AML-193 (cell line): ENCODE measurements around the gene AQP1.

Source experiments
- DNase-seq, 2 experiments: peaks; one replicate each; lab custom pipeline; 2025; lab: John Stamatoyannopoulos, UW

AQP1 gene

GRCh38 chr7:30911561-30911969 lies at the start of gene AQP1:
Gene AQP1, plus strand, starts transcription at chr7:30911853. Its CDS starts 57 bp downstream, at chr7:30911910.
- DNase-seq: no peak

- no peak for DNase-seq
These were observed 48.5 kb upstream of the AQP1 start for GRCh38 chr7:30862995-30863705.

DNA sequence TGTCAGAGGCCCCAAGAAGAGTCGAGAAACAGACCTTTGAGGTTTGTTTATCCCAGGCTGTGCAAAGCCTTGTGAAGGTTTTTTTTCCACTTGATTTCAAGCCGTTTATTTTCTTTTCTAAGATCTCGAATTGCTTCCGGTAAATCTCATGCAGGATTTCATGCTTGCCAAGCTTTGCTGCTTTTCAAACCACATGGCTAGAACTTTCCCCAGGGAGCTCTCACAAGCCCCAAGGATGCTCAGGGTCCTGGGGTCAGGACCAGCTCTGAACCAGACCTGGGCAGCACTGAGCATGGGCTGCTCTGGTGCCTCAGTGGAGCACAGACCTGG lies 48.0 kb upstream of the AQP1 start:
- DNase-seq: no peak

DNA sequence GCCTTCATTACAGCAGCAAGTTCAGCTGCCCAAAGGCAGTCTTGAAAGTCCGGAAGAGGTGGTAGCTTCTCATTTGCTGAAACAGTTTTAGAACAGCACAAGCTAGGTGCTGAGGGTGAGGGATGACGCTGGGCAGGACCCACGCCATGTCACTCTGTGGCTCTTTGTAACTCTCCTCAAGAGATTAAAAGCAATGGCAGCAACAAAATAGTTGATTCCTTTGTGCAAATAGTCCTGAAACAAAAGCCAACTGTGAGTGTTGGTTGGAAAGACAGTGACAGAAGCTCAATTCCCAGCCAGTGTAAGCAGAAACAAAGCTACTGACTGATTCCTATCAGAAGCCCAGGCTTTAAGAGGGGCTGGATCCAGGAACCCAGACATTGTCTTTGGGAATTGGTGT lies 47.6 kb upstream of the AQP1 start:
- DNase-seq: no peak

- no peak for DNase-seq
These were observed 46.6 kb upstream of the AQP1 start for GRCh38 chr7:30865076-30865475.

DNA sequence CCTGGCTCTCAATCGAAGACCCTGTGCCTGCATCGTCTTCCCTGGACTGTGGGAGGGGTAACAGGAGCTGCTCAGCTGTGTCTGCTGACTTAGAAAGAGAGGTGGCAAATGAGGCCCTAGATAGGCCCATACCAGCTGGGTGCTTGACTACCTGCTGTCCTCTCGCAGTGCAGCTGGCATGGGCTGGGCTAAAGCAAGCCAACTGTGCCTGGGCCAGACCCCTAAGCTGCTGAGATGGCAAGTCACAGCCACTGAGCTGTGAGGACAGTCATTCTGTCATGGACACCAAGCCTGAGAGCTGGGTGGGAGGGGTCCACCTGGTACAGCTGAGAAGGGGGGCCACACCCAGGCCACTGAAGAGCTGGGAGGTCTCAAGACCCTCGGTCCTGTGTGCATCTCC lies 45.8 kb upstream of the AQP1 start:
- no peak for DNase-seq

GRCh38 chr7:30866939-30867338 lies 44.7 kb upstream of the AQP1 start:
- DNase-seq: no peak

- DNase-seq: no peak
These were observed 44.2 kb upstream of the AQP1 start for GRCh38 chr7:30867483-30867882.

GRCh38 chr7:30869794-30870611 lies 41.6 kb upstream of the AQP1 start:
- DNase-seq: no peak

- DNase-seq: no peak
These were observed 40.7 kb upstream of the AQP1 start for GRCh38 chr7:30870821-30871518.

GRCh38 chr7:30871655-30872054 lies 40.0 kb upstream of the AQP1 start:
- DNase-seq: no peak

DNA sequence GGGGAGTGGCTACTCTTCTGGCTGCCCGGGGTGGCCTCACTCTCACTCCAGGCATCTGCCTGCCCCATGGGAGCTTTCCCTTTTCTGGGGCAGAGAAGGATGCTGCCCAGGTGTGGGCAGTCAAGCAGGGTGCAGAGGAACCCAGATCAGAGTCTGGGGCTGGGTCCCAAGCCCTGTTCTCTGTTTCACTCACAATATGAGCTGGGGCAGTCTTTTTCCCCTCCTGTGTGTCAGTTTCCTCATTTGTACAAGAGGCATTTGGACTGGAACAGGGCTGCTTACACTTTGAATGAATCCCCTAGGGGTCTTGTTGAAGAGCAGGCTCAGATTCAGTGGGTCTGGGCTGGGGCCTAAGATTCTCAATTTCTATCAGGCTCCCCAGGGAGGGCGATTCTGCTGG lies 38.4 kb upstream of the AQP1 start:
- DNase-seq: no peak

DNA sequence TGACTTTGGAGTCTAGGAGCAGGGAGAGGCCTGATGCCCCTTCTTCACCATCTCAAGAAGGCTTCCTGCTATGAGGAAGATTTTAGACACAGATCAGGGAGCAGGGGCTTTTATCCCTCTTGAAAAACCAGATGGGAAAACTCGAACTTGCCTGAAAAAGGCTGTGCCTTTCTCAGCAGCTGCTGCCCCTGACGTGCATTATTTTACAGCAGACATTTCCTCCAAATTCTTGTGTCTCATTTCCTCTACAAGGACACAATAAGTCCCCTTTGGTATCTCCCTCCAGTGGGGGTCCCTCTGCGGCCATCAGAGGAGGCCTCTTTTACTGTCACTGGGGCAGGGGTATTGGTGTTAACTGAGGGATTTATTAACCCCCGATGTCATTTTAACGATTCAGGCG lies 38.0 kb upstream of the AQP1 start:
- no peak for DNase-seq

DNA sequence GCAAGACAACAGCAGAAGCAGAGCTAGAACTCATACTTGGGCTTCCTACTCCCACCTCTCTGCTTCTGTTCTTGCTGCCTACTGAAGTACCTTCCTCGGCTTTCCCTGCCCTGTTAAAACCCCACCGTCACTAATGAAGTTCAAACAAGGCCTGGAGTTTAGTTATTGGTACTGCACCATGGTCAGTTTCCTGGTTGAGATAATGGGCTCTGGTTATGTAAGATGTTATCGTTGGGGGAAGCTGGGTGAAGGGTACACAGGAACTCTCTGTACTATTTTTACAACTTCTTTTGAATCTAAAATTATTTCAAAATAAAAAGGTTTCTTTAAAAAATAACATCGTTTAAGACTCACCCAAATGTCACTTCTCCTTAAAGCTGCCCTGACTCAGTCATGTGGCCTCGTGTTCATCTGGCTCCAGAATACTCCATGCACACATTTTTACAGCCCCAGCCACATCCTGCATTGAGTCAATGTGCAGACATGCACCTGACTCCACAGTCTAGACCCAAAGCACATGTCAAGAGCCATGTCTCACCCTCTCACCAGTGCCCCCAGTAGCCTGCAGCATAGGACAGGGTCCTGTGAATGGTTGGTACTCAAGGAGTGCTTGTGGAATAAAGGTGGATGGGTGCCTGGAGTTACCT lies 36.9 kb upstream of the AQP1 start:
- DNase-seq: no peak

GRCh38 chr7:30877015-30877769 lies 34.5 kb upstream of the AQP1 start:
- no peak for DNase-seq

DNA sequence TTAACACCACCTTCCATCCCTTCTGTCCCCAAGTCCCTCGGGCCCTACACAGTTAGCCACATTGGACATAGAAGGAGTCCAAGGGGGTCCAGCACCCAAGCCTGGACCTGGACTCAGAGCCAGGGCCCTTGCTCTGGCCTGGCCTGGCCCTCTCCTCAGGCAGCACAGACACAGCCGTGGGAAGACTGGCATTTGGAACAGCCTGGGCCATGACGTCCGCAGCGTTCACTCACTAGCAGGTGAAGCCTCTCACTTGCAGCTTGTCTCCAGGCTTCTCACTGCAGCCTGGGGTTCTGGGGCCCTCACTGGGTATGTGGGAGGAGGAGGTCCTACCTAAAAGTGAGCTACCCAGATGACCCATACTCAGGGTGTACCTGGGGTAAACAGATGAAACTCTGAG lies 33.7 kb upstream of the AQP1 start:
- DNase-seq: no peak

DNA sequence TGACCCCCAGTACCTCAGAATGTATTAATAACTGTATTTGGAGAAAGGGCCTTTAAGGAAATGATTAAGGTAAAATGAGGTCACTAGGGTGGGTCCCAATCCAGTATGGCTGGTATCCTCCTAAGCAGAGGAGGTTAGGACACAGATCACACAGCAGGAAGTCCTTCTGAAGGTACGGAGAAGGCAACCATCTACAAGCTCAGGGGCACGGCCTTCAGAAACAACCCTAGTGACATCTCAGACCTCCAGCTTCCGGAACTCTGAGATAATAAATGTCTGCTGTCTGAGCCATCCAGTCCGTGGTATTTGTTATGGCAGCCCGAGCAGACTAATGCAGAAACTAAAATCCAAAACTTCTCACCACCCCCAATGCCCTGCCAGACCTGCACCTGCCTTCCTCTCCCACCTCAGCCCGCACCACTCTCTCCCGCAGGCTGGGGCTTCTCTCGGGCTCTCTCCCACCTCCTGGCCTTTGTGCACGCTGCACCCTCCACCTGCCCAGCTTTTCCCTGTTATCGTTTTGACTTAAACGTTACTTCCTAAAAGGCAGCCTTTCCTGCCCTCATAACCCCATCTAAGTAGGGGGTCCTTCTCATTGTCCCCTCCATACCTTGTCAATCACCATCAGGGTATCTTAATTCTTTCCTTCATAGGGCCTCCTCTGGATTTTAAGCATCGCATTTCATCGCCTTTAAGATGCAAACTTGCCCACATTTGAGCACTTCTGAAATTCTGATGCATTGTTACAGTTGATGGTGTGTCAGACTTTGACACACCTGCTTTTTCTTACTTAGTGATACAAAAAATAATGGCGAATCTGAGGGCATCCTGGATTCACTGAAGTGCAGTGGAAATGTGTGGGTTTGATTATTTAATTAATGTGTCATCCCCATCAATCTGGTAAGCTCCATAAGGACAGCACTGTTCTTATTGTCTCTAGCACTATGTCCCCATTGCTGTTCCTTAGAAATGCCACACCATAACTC lies 32.2 kb upstream of the AQP1 start:
- DNase-seq: no peak

GRCh38 chr7:30880125-30880720 lies 31.4 kb upstream of the AQP1 start:
- no peak for DNase-seq

DNA sequence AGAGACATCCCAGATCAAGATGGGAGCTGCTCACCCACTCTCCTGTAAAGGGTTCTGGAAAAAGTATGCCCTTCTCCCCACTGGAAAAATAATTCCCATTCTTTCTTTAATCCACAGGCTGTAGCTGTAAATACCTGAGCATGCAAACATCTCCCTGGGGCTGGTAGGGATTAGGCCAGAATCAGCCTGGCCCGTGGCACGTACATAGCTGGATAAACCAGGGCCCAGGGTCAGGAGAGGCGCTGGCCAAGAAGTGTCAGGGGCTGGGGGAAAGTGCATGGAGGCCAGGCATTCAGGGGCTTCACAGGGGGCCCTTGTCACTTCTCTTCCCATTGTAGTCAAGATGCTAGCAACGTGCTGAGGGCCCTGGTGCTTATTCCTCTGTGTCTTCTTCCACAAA lies 30.7 kb upstream of the AQP1 start:
- no peak for DNase-seq

DNA sequence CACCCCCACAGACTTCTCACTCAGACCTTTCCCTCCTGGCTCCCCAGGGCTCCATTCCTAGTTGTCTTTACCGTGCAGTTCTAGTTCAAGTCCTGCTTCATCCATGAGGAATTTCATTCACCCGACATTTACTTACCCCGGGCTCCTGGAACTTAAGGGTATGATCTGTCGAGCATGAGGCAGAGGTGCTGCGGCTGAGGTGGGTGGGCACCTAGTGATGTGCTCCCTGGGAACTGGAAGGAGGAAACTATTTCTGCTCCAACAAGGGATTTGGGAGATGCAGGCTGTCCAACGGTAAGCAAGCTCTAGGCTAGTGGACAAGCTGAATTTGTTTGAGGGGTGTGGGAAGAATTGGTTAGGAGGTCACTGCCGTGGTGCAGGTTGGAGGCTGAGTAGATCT lies 30.2 kb upstream of the AQP1 start:
- no peak for DNase-seq
